ACHN (cell line): ENCODE results near the gene PSG1.
"Not testable (repeated sequence)": the region's sequence is repeated elsewhere in the genome, so short reads cannot be mapped to it uniquely, and the experiment has no call there.

ENCODE experiments used
- DNase-seq: peaks from one replicate; pipeline ENCODE4 v3.0.0-alpha.2; 2015
- in situ Hi-C: cut with HindIII; loops from 2 replicates; pipeline ENCODE4 v1.10.0; 2017; ENCODE audit warnings: low sequenced_read_pairs, low pct_ligation_motif_present, low pct_unique_long_range_greater_than_20kb

PSG1 gene

DNA sequence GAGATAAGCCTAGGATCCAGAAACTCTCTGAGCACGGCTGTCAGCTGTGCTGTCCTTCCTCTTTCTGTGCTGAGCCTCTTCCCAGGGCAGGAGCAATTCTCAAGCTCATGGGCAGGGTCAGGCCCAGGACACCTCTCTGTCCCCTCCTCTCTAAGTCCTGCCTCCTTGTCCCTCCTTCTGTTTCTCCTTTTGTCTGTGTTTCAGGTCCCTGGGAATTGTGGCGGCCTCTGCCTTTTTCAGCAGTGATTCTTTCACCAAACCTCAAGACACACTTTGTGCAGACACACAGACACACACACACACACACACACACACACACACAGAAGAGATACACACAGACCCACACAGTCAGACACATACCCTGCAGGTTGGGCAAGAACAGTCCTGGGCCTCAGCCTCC lies at the start of gene PSG1:
PSG1 (minus strand) TSS at position 101 of the 400 bp plus-strand sequence. CDS start 132 bp downstream, outside the sequence.
- in situ Hi-C loops: no loop called here
- no peak for DNase-seq

DNA sequence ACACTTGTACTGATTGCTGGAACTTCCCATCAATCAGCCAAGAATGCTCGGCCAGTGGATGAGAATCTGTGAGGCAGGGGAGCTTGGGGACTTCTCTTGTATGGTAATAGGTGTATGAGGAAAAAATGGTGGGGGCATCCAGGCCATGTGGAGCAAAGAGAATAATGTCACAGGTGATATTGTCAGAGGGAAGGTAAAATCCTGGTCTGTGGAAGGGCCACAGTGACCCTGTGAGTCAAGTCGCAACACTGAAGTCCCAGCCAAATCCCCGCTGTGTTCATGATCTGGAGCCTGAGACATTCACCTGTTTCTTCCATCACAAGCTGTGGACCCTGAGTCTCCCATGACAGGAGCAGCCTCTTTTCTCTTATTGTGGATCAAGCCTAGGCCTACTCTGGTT lies 49.4 kb upstream of the PSG1 start:
- in situ Hi-C loops: no loop called here
- DNase-seq: no peak

DNA sequence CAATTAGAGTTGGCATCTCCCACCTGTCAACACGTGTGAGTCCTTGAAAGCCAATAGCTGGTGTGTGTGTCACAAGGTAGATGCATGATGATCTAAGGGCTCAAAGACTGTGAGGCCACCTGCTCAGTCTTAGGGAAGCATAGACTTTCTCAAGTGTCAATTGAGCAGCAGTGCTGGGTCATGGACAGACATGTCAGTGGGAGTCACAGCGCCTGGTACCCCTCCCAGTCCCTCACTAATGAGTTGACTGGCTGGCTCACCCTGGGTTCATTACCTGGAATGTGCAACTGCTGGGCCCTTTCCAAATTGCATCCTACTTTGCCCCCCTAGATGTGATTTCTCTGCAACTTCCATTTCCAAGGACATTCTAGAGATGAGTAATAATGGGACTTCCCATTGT lies 47.3 kb upstream of the PSG1 start:
- in situ Hi-C loops: no loop called here
- no peak for DNase-seq

DNA sequence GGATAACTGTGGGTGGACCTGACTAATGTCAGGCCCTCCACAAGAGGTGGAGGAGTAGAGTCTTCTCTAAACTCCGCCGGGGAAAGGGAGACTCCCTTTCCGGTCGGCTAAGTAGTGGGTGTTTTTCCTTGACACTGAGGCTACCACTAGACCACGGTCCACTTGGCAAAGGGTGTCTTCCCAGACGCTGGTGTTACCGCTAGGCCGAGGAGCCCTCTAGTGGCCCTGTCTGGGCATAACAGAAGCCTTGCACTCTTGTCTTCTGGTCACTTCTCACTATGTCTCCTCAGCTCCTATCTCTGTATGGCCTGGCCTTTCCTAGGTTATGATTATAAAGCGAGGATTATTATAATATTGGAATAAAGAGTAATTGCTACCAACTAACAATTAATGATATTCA lies 43.6 kb upstream of the PSG1 start:
- peak; percentile 37 for DNase-seq
- in situ Hi-C loops: not testable (repeated sequence)

DNA sequence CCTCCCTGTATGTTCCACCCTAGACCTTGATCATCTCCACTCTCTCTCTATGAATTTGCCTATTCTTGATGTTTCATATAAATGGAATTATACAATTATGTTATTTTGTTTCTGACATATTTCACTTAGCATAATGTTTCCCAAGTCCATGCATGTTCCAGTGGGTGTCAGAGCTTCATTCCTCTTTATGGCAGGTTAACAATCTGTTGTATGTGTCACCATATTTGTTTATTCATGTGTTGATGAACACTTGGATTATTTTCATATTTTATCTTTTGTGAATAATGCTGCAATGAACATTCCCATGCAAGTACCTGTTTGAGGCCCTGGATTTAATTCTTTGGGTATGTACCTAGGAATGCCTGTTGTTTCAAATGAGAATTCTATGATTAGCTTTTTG lies 41.5 kb upstream of the PSG1 start:
- in situ Hi-C loops, DNase-seq: not testable (repeated sequence)

DNA sequence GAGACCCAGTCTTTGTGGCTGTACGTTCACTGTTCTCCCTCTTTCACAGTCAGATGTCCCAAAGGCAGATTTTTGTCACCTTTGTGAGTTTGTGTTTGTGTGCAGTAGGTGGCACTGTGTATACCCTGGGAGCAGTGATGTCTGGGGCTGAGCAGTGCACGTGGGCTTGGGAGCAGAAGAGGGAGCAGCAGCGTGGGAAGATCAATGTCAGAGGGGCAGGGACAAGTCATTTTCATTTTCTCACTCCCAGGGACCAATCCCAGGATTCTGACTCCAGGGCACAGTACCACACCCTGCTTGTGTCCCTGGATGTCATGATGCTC lies 40.2 kb upstream of the PSG1 start:
- no peak for DNase-seq
- in situ Hi-C loops: no loop called here

DNA sequence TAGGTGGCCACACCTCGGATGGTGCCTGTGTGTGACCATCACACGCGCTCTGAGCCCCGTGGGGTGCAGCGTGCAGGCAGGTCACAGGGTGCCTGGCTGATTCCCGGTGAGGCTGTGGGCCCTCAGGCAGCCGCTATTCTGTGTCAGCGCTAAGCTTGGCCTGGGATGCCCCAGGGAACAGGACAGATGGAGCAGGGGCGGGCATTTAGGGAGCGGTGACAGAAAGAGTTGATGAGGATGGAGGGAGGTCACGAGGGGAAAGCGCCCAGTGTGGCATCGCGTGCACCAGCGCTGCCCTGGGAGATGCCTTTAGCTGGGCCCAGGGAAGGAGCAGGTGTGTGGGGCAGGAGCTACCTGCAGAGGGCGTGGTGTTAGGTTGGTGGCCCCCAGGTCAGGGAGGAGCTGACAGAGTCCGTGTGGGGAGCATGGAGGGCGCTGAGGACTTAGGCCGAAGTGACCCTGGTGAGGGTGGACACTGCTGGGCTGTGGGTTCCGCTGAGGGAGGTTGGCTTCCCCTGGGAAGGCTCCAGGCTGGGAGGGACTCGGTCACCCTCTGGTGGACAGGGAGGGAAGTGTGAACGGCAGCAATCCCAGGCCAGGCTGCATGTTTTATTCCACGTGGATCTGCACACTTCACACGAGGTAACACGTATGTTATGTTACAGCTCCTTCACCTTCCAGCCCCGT lies 39.7 kb upstream of the PSG1 start:
- in situ Hi-C loops, DNase-seq: not testable (repeated sequence)

DNA sequence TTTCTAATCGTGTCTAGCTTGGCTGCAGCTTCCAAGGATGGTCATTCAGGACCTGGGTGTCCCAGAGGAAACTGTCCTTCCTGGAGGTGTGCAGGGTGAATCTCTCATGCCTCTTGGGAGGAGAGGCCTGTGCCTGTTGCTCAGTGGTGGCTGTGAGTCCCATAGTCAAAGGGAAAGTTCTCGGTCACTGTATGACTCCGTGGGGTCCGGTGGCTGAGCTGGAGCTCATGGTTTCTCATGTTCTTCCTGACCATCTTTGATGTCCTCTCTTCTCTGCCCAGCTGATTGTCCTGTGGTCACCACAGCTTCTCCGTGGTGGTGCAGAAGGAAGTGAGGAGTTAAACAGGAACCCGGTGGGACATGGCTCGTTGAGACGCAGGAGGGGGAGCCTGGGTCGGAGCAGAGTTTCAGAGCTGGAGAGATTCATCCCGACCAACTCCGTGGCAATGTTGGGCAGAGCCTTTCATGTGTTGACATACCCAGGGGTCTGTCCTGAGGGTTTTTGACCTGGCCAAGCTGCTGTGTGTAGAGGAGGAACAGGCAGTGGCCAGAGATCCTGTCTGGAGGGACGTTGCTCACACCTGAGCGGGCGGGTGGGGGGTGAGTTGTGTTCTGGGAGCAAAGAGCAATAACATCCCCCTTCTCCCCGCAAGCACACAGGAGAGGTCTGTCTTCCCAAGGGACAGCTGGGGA lies 39.0 kb upstream of the PSG1 start:
- in situ Hi-C loops, DNase-seq: not testable (repeated sequence)

DNA sequence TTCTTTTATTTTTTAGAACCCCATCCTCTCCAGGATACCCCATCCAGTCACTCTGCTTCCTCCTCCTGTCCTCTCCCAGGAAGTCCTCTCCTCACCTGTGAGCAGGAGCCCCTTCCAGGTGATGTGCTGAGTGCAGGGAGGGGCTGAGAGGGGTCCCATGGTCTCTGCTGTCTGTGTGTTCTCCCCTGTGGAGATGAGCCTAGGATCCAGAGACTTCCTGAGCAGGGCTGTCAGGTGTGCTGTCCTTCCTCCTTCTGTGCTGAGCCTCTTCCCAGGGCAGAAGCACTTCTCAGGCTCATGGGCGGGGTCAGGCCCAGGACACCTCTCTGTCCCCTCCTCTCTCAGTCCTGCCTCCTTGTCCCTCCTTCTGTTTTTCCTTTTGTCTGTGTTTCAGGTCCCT lies 38.1 kb upstream of the PSG1 start, which contains the start of gene PSG6:
PSG6 (minus strand) TSS at position 261 of the 400 bp plus-strand sequence; CDS start at position 159, 102 bp downstream.
- in situ Hi-C loops, DNase-seq: not testable (repeated sequence)

DNA sequence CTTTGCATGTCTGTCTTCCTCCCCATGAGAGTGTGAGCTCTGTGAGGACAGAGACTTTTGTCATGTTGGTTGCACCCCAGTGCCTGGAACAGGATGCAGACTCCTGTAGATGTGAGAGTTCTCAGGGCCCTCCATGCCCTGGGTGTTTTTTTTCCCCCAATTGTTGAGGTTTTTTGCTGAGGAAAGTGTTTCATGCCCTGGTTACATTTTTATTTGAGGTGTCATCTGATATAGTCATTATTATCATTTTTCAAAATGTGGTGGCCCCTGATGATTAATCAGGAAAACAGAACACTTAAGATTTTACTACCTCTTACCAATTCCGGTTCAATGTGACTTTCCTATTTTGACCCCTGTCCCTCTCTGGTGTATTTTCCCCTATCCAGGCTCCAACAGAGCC lies 37.4 kb upstream of the PSG1 start:
- DNase-seq, in situ Hi-C loops: not testable (repeated sequence)

DNA sequence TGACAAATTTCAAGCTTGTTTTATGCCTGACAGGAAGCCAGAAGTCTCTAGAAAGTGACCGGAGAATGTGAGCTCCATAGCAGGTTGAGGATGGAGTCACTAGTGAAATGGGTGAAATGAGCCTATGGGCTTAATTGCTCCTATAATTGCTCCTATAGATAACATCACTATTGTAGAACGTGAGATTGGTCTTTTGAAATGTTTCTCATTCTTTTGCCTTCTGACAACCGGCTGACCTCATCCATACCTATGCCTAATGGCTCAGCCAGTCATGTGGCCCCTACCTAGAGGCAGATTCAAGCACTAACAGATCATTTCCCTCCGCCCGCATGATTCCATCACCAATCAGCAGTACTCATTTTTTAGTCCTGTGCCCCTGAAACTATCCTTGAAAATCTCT lies 34.0 kb upstream of the PSG1 start:
- DNase-seq, in situ Hi-C loops: not testable (repeated sequence)

DNA sequence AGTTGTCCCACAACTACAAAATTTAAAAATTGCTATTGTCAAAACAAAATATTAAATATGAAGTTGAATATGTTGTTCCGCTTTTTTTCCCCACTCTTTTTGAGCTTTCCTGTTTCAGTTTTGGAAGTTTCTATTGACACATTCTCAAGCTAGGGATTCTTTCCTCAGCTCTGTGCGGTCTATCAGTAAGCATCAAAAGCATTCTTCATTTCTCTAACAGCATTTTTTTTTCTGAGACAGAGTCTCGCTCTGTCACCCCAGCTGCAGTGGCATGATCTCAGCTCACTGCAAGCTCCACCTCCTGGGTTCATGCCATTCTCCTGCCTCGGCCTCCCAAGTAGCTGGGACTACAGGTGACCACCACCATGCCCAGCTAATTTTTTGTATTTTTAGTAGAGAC lies 33.4 kb upstream of the PSG1 start:
- DNase-seq, in situ Hi-C loops: not testable (repeated sequence)

DNA sequence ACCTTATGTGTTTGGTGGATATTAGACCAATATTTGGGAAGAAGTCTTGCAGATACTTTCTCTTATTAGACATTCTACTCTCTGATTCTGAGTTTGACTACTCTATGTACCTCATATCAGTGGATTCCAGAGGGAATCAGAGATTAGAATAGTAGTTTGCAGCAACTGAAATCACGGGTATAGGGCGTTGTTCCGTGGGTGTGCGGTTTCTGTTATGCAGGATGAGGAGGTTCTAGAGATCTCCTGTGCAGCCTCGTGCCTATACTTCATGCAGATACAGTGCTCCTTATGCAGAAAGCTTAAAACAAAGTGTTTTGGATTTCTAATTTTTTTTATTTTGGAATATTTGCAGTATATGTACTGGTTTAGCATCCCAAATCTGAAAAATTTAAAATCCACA lies 32.2 kb upstream of the PSG1 start:
- DNase-seq, in situ Hi-C loops: not testable (repeated sequence)

DNA sequence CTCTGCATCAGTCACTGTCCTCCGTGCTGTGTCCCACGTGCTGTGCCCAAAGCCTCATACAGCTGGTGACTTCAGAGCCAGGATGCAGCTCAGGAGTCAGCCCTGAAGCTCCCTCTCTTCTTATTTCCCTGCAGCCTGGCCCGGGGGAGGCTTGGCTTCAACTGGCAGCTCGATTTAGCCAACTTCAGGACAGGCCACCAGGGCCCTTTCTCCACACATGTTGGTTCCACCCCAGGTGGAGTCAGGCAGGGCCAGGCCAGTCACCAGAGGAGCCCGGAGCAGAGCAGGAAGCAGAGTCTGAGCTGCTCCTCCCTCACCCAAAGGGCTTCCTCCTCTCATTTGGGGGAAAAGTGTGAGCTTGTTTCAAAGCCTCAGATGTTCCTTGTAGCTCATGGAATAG lies 26.6 kb upstream of the PSG1 start:
- in situ Hi-C loops: not testable (repeated sequence)

DNA sequence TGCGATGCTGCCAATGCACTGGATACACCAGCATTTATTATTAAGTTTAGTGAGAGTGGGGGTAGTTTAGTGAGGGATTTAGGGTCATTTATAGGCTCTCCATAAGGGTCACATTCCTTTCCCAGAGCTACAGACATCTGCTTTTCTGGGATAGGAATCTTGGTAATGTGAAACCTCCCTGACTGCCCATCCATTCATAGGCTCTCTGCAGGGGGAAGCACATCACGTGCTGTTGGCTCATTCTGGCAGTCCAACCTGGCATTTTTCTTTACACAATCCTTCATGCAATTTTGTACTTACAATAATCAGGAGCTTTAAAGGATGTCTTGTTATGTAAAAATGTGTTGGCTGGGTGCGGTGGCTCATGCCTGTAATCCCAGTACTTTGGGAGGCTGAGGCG lies 21.0 kb upstream of the PSG1 start:
- in situ Hi-C loops, DNase-seq: not testable (repeated sequence)

More for the DNA sequence above, 26.6 kb upstream of the PSG1 start:
- DNase-seq: not testable (repeated sequence)

DNA sequence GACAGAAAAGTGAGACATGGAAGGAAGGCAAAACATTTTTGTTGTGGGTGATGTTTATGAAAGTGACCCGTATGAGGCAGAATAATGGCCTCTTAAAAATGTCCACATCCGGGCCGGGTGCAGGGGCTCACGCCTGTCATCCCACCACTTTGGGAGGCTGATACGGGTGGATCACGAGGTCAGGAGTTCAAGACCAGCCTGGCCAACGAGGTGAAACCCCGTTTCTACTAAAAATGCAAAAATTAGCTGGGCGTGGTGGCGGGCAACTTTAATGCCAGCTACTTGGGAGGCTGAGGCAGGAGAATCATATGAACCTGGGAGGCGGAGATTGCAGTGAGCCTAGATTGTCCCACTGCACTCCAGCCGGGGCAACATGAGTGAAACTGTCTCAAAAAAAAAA lies 20.2 kb upstream of the PSG1 start:
- DNase-seq, in situ Hi-C loops: not testable (repeated sequence)

DNA sequence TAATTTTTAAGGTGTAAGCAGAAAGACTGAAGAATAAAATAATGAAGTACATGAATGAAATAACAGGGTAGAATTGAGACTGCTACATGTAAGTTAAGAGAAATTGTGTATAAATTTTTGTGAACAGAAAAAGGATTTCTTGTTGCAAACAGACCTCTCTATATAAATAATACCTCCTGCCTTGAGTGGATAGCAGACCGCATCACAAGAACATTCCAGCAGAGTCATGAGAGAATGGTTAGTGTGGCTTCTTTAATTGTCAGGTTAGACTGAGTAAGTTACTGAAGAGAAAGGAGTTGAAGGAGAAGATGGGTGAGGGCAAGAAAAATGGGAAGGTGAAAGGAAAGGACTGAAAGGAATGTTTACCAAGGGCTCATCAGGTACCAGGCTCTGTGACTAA lies 19.6 kb upstream of the PSG1 start:
- in situ Hi-C loops, DNase-seq: not testable (repeated sequence)

DNA sequence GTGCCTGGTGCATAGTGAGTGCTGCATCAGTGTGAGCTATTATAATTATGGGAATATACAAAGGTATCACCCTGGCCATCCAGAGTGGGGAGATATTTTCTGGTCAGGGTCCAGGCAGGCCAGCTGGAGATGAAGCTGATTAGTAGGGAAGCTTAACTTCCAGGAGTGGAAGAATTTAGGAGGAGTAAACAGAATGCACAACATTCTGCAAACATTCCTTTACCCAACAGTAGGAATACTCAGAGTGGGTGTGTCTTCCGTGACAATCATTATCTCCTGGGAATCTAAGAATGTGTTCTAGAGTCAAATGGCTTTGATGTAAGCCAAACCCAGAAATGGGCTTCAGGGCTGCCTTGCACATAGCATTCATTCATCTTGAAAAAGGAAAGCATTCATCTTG lies 19.1 kb upstream of the PSG1 start:
- in situ Hi-C loops: not testable (repeated sequence)

DNA sequence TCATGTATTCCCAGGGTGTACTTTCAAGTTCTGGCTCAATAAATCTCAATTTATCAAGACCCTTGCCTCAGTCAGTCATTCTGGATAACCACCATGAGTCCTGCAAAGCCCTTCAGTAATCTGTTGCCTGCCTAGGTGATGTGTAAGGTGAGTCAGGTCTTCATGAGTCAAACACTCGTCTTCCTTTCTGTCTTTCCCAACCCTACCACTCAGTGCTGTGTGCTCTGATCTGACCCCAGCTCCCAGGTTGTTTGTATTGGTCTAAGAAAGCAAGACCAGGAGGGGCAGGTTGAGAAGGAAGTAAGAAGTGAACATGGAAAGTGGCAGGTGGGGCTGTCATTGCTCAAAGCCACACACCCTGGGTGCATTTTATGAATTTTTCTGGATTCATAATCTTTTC lies 18.2 kb upstream of the PSG1 start:
- DNase-seq, in situ Hi-C loops: not testable (repeated sequence)

More for the DNA sequence above, 19.1 kb upstream of the PSG1 start:
- DNase-seq: not testable (repeated sequence)

DNA sequence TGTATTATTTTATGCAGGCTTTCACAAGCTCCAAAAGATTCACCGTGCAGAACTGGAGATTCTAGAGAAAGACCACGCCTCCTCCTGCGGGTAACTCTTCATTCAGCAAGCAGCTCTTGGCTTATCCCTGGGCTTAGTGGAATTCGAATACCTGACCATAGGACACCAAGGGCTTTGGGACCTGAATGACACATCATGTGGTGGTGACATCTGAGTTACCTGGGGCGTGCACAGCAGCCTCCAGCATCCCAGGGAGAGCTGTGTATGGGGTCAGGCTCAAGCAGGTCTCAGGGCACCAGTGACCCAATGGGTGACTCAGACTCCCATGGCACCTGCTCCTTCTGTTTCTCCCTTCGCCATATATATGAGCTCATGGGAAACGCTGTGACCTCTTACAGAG lies 10.9 kb upstream of the PSG1 start:
- in situ Hi-C loops, DNase-seq: not testable (repeated sequence)
